ENCODE measurements around the gene ELOVL6.

The ELOVL6 gene

DNA sequence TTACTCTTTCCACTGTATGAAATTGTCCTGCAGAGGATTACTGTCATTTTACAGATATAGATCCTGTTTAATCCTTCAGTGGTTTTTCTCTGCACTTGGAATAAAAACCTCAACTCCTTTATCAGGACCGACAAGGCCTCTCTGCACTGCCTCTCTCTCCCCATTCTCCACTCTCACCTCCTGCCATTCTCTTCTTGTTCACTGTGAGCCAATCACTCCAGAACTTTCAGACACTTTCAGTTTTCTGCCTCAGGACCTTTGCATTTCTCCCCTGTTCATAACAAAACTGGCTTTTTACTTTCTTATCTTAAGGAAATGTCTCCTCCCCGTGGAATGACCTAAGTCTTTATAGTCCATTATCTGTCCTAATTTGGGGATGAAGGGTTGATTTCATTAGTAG, 137.3 kb downstream of the ELOVL6 start:
- Histone ChIP-seq H3K79me2 (ENCODE audit: low read length) (no peaks in the 10 kb centered on the region), H3K36me3 (replicated peaks; ENCODE audit: low read depth, low read length) (no peaks in the 10 kb centered on the region), H2AFZ (ENCODE audit: low read depth, low read length) (no peak overlapping the region), H3K4me1 (ENCODE audit: low read length) (peaks cover 17% of the 10 kb centered on the region), H3K4me2 (ENCODE audit: low read length) (no peak overlapping the region), H3K4me3 (ENCODE audit: low read length) (no peak overlapping the region), H4K20me1 (ENCODE audit: insufficient read depth, low read length) (no peaks in the 10 kb centered on the region), H3K9ac (ENCODE audit: low read length) (no peak overlapping the region), H3K27ac (ENCODE audit: low read length) (no peak overlapping the region), H3K9me3 (ENCODE audit: insufficient read depth, low read length) (no peaks in the 10 kb centered on the region), H3K27me3 (ENCODE audit: low read depth, low read length) (no peaks in the 10 kb centered on the region)
- TF ChIP-seq, protein P1, sequence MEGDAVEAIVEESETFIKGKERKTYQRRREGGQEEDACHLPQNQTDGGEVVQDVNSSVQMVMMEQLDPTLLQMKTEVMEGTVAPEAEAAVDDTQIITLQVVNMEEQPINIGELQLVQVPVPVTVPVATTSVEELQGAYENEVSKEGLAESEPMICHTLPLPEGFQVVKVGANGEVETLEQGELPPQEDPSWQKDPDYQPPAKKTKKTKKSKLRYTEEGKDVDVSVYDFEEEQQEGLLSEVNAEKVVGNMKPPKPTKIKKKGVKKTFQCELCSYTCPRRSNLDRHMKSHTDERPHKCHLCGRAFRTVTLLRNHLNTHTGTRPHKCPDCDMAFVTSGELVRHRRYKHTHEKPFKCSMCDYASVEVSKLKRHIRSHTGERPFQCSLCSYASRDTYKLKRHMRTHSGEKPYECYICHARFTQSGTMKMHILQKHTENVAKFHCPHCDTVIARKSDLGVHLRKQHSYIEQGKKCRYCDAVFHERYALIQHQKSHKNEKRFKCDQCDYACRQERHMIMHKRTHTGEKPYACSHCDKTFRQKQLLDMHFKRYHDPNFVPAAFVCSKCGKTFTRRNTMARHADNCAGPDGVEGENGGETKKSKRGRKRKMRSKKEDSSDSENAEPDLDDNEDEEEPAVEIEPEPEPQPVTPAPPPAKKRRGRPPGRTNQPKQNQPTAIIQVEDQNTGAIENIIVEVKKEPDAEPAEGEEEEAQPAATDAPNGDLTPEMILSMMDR (IDR thresholded peaks at IDR 0.05; ENCODE audit: low read depth, low read length) = no peak
- no peak for TF ChIP-seq EZH2phosphoT487 (IDR thresholded peaks at IDR 0.05; ENCODE audit: low read depth)

DNA sequence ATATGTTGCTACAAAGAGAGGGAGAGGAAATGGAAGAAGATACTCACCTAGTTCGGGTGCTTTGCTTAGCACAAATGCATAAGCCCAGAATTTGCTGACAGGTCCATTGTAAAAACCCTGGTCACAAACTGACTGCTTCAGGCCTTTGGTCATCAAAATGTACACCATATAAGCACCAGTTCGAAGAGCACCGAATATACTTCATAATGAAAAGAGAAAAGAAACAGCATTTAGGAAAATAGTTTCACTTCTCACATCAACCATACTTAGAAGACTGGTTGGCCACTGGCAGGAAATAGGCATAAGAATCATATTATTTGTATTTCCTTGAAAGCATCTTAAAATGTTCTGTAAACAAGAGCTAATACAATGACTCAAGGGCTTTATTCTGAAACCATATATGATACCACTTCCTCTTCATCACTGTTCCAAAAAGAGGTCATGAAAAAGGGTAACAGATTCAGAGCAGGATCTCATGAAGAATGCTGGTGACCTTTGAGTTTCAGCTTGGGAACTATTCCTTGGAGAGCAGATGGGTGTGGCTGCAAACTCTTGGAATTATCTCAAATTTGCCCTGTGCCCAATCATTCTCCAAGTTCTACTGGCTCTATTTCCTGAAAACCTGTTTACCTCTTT, 138.7 kb downstream of the ELOVL6 start:
- no peak for TF ChIP-seq EZH2phosphoT487 (IDR thresholded peaks at IDR 0.05; ENCODE audit: low read depth)
- TF ChIP-seq, protein P1 (IDR thresholded peaks at IDR 0.05; ENCODE audit: low read depth, low read length) = no peak
- Histone ChIP-seq H4K20me1 (ENCODE audit: insufficient read depth, low read length) (no peaks in the 10 kb centered on the region), H3K79me2 (ENCODE audit: low read length) (no peaks in the 10 kb centered on the region), H3K4me2 (ENCODE audit: low read length) (peak overlapping the region; percentile 42), H3K27ac (ENCODE audit: low read length) (no peak overlapping the region), H3K9ac (ENCODE audit: low read length) (no peak overlapping the region), H3K36me3 (replicated peaks; ENCODE audit: low read depth, low read length) (no peaks in the 10 kb centered on the region), H2AFZ (ENCODE audit: low read depth, low read length) (no peak overlapping the region), H3K9me3 (ENCODE audit: insufficient read depth, low read length) (no peaks in the 10 kb centered on the region), H3K27me3 (ENCODE audit: low read depth, low read length) (no peaks in the 10 kb centered on the region), H3K4me3 (ENCODE audit: low read length) (no peak overlapping the region), H3K4me1 (ENCODE audit: low read length) (peaks cover 31% of the 10 kb centered on the region)

DNA sequence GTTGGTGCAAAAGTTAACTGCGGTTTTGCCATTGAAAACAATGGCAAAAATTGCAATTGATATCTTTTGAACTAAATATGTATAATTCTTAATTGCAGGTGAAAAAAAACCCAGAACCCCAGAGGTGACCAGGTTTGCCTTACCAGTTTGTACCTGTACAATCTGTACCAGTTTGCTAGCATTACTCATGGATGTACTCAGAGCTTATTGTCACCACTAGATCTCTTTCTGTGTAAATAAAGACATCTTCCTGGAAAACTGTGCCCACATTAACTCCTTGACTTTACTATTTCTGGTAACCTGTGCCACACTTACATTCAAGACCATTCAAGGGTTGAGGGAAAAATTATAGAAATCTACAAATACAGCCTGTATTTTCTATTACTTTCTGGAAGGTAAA, 139.7 kb downstream of the ELOVL6 start:
- no peaks in the 10 kb centered on the region for H3K9me3 ChIP-seq (ENCODE audit: insufficient read depth, low read length)
- no peaks in the 10 kb centered on the region for H3K79me2 ChIP-seq (ENCODE audit: low read length)
- no peaks in the 10 kb centered on the region for H3K36me3 ChIP-seq (replicated peaks; ENCODE audit: low read depth, low read length)
- H3K4me1 ChIP-seq (ENCODE audit: low read length) = peaks cover 31% of the 10 kb centered on the region
- H3K4me2 ChIP-seq (ENCODE audit: low read length) = no peak overlapping the region
- no peaks in the 10 kb centered on the region for H3K27me3 ChIP-seq (ENCODE audit: low read depth, low read length)
- H2AFZ ChIP-seq (ENCODE audit: low read depth, low read length) = no peak overlapping the region
- H3K9ac ChIP-seq (ENCODE audit: low read length) = no peak overlapping the region
- no peak overlapping the region for H3K4me3 ChIP-seq (ENCODE audit: low read length)
- H4K20me1 ChIP-seq (ENCODE audit: insufficient read depth, low read length) = no peaks in the 10 kb centered on the region
- H3K27ac ChIP-seq (ENCODE audit: low read length) = no peak overlapping the region
- TF ChIP-seq, protein P1 (IDR thresholded peaks at IDR 0.05; ENCODE audit: low read depth, low read length) = no peak
- no peak for TF ChIP-seq EZH2phosphoT487 (IDR thresholded peaks at IDR 0.05; ENCODE audit: low read depth)

DNA sequence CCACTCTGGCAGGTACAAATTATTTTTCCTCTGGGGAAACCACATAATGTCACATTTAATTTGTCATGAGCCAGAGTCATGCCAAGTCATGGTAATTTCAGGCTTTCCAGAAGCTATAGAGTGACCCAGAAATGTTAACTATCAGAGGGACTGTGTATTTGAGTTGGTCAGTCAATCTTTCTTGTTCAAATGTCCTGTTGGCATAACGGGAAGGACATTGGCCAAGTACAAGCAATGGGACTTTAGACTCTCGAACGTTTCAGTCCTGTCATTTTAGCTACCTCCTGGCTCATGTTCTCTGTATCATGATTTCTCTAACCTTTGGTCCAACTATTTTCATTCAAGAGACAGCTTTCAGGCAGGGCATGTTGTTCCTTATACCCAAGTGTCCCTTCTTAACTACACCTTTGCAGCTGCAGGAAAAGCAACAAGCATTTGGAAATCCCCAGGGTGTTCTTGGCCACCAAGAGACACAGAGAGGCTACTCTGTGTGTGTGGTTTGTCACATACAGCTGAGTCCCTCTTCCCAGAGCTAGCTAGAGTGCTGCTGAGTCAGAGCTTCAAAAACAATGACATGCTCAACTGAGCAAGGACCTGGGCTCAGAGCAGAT, 143.2 kb downstream of the ELOVL6 start:
- no peaks in the 10 kb centered on the region for H3K9me3 ChIP-seq (ENCODE audit: insufficient read depth, low read length)
- TF ChIP-seq, protein P1 (IDR thresholded peaks at IDR 0.05; ENCODE audit: low read depth, low read length) = no peak
- TF ChIP-seq EZH2phosphoT487 (IDR thresholded peaks at IDR 0.05; ENCODE audit: low read depth) = no peak
- H3K79me2 ChIP-seq (ENCODE audit: low read length) = no peaks in the 10 kb centered on the region
- H2AFZ ChIP-seq (ENCODE audit: low read depth, low read length) = no peak overlapping the region
- no peaks in the 10 kb centered on the region for H4K20me1 ChIP-seq (ENCODE audit: insufficient read depth, low read length)
- peak overlapping the region; percentile 63 for H3K4me2 ChIP-seq (ENCODE audit: low read length)
- H3K4me1 ChIP-seq (ENCODE audit: low read length) = peaks cover 30% of the 10 kb centered on the region
- H3K9ac ChIP-seq (ENCODE audit: low read length) = no peak overlapping the region
- peak overlapping the region; percentile 18; the same call in 1 of the 2 replicates for H3K4me3 ChIP-seq (ENCODE audit: low read length)
- no peak overlapping the region for H3K27ac ChIP-seq (ENCODE audit: low read length)
- no peaks in the 10 kb centered on the region for H3K27me3 ChIP-seq (ENCODE audit: low read depth, low read length)
- H3K36me3 ChIP-seq (replicated peaks; ENCODE audit: low read depth, low read length) = no peaks in the 10 kb centered on the region

Measured in OCI-LY3 (cell line).